Cerebellar cortex (tissue), 1 donor: ENCODE measurements around the gene THSD4.

Experiments used
- DNase-seq: peaks from one replicate; pipeline ENCODE4 v3.0.0-alpha.2; 2015; ENCODE audit warnings: low spot score

The THSD4 gene

GRCh38 chr15:71781965-71782265 lies 666.6 kb downstream of the THSD4 start:
- no peak for DNase-seq

- DNase-seq = no peak
These were observed 667.3 kb downstream of the THSD4 start for GRCh38 chr15:71782422-71783165.

GRCh38 chr15:71784719-71785118 lies 669.4 kb downstream of the THSD4 start:
- no peak for DNase-seq

GRCh38 chr15:71785996-71786395 lies 670.7 kb downstream of the THSD4 start:
- no peak for DNase-seq

- DNase-seq = no peak
These were observed 671.4 kb downstream of the THSD4 start for GRCh38 chr15:71786673-71787072.

- DNase-seq = no peak
These were observed 673.6 kb downstream of the THSD4 start for GRCh38 chr15:71788646-71789579.

- no peak for DNase-seq
These were observed 674.3 kb downstream of the THSD4 start for GRCh38 chr15:71789616-71790015.

GRCh38 chr15:71790081-71790480 lies 674.8 kb downstream of the THSD4 start:
- DNase-seq = no peak

- DNase-seq = no peak
These were observed 676.7 kb downstream of the THSD4 start for GRCh38 chr15:71791975-71792374.

- no peak for DNase-seq
These were observed 677.2 kb downstream of the THSD4 start for GRCh38 chr15:71792521-71792920.

GRCh38 chr15:71798641-71799040 lies 683.4 kb downstream of the THSD4 start:
- no peak for DNase-seq

GRCh38 chr15:71800190-71800589 lies 684.9 kb downstream of the THSD4 start:
- DNase-seq = no peak

- DNase-seq = peak; percentile 43
These were observed 685.8 kb downstream of the THSD4 start for GRCh38 chr15:71800835-71801745.

GRCh38 chr15:71801935-71802655 lies 686.8 kb downstream of the THSD4 start:
- no peak for DNase-seq

- no peak for DNase-seq
These were observed 687.5 kb downstream of the THSD4 start for GRCh38 chr15:71802770-71803169.

- no peak for DNase-seq
These were observed 689.0 kb downstream of the THSD4 start for GRCh38 chr15:71804226-71804625.

GRCh38 chr15:71804695-71805470 lies 689.6 kb downstream of the THSD4 start:
- no peak for DNase-seq

GRCh38 chr15:71806452-71806931 lies 691.2 kb downstream of the THSD4 start:
- DNase-seq = no peak

GRCh38 chr15:71807125-71807629 lies 691.9 kb downstream of the THSD4 start:
- no peak for DNase-seq

GRCh38 chr15:71807691-71808091 lies 692.4 kb downstream of the THSD4 start:
- no peak for DNase-seq
